Spleen (tissue), 7 donors: ENCODE data around the gene GYG2.

ENCODE experiments used
- CTCF ChIP-seq, 11 experiments: fragments of 200-600 bp in 7 of 11; fragments of 450-650 bp in 4 of 11; sonication (generic) in 4 of 11; IDR thresholded peaks in 8 of 11; conservative IDR thresholded peaks in 3 of 11; 1 replicate in 7 of 11; 2 replicates in 4 of 11; pipeline versions ENCODE4 v1.4.0 to v1.8.0; 2016 to 2021; ENCODE audit warnings: antibody characterized with exemption in 11 of 11, inconsistent platforms in 4 of 11, mild to moderate bottlenecking in 1 of 11
- POLR2A ChIP-seq, 3 donors: fragments of 450-650 bp; IDR thresholded peaks; one replicate each; pipeline ENCODE4 v1.5.1; 2017; ENCODE audit warnings: antibody characterized with exemption in 3 of 3, mild to moderate bottlenecking in 1 of 3
- POLR2AphosphoS5 ChIP-seq, 3 donors: sonication (generic); formaldehyde crosslinking; IDR thresholded peaks; one replicate each; pipeline ENCODE4 v1.5.1; 2017; ENCODE audit warnings: antibody characterized with exemption in 3 of 3
- donor health status: DM: no; HTN: no; CAD: no; lungs with moderate emphysema.
- donor health status: DM: no; HTN: no; CAD: no.
- donor health status: DM: no; HTN: no; CAD: no.

GRCh38 chrX:2894885-2895292 lies 66.2 kb downstream of the GYG2 start:
- TF ChIP-seq CTCF (IDR thresholded peaks at IDR 0.05 in 8 of 11, conservative IDR thresholded peaks at IDR 0.05 in 3 of 11), result no peak
- TF ChIP-seq POLR2A (IDR thresholded peaks at IDR 0.05), result no peak
- TF ChIP-seq POLR2AphosphoS5 (IDR thresholded peaks at IDR 0.05), result no peak
